A673 (cell line): ENCODE data around the gene BEST1. TPM values are rescaled to one million over a fixed set of nuclear protein-coding genes. Genes with fewer than 3 reads are reported as not detected.

ENCODE experiments used
- BruUV-seq: library from RNA; stranded (reverse); fragments of 400-500 nt; replicated peaks from 2 replicates; lab custom pipeline; 2021; lab: Mats Ljungman, UMichigan
- CTCF ChIA-PET: fragments of 300-600 bp; sonication (Branson Sonifier 250); formaldehyde crosslinking; loops from one replicate; lab custom pipeline; 2022; ENCODE audit warnings: antibody characterized with exemption; lab: Charles Lee
- POLR2A ChIA-PET: fragments of 300-600 bp; sonication (Branson Sonifier 250); formaldehyde crosslinking; loops from one replicate; lab custom pipeline; 2022; ENCODE audit warnings: antibody characterized with exemption; ENCODE audit not compliant: low non-redundant PET; lab: Charles Lee
- DNase-seq: peaks from one replicate; pipeline ENCODE4 v3.0.0-alpha.2; 2015; ENCODE audit warnings: low spot score
- H3K27ac ChIP-seq: fragments of 200-600 bp; sonication (generic); 2 replicates; pipeline ENCODE4 v1.5.1; 2016; ENCODE audit warnings: mixed run types, low read depth, mild to moderate bottlenecking, mixed read lengths, antibody characterized with exemption, low read length; ENCODE audit not compliant: poor library complexity, severe bottlenecking
- H3K27me3 ChIP-seq: fragments of 200-600 bp; sonication (generic); replicated peaks from 2 replicates; pipeline ENCODE4 v1.6.1; 2017; ENCODE audit warnings: mixed run types, low read depth, mild to moderate bottlenecking, mixed read lengths, antibody characterized with exemption, low read length; ENCODE audit not compliant: insufficient read depth, poor library complexity
- H3K36me3 ChIP-seq: fragments of 200-600 bp; sonication (generic); 2 replicates; pipeline ENCODE4 v1.6.1; 2016; ENCODE audit warnings: mixed run types, mild to moderate bottlenecking, mixed read lengths, antibody characterized with exemption, low read length; ENCODE audit not compliant: insufficient read depth, poor library complexity, severe bottlenecking
- H3K4me1 ChIP-seq: fragments of 200-600 bp; sonication (generic); 2 replicates; pipeline ENCODE4 v1.6.1; 2017; ENCODE audit warnings: mixed run types, mild to moderate bottlenecking, mixed read lengths, antibody characterized with exemption, low read length; ENCODE audit not compliant: insufficient read depth, poor library complexity, severe bottlenecking
- H3K4me3 ChIP-seq: fragments of 200-600 bp; sonication (generic); 2 replicates; pipeline ENCODE4 v1.5.1; 2016; ENCODE audit warnings: low read depth, mixed run types, mild to moderate bottlenecking, mixed read lengths, low read length; ENCODE audit not compliant: poor library complexity, severe bottlenecking
- H3K9me3 ChIP-seq: fragments of 200-600 bp; sonication (generic); 2 replicates; pipeline ENCODE4 v1.6.1; 2016; ENCODE audit warnings: mixed run types, low read depth, mild to moderate bottlenecking, mixed read lengths, antibody characterized with exemption, low read length; ENCODE audit not compliant: poor library complexity, severe bottlenecking
- EZH2 ChIP-seq: fragments of 200-600 bp; sonication (generic); IDR thresholded peaks from 2 replicates; pipeline ENCODE4 v1.6.1; 2017; ENCODE audit warnings: borderline replicate concordance, low read depth, mild to moderate bottlenecking, mixed read lengths, antibody characterized with exemption, low read length; ENCODE audit not compliant: poor library complexity, severe bottlenecking
- intact Hi-C: fragments of 100-400 bp; cut with micrococcal nuclease; formaldehyde crosslinking; loops from one replicate; pipeline ENCODE4 v1.10.0; 2022; ENCODE audit not compliant: unreplicated experiment
- total RNA-seq: library from RNA; stranded (reverse); gene quantifications from 2 replicates; pipeline ENCODE4 v1.2.3, GENCODE V29; 2021
- TF ChIP-seq, protein P1 (sequence below): fragments of 300-800, 200-600 bp; sonication (generic); conservative IDR thresholded peaks from 2 replicates; pipeline ENCODE4 v1.5.1; 2017; ENCODE audit warnings: low read depth, mild to moderate bottlenecking, antibody characterized with exemption, low read length, moderate library complexity, mixed read lengths

Gene BEST1
- total RNA-seq, 1 experiment from 2014 or later = 5.3 TPM

DNA sequence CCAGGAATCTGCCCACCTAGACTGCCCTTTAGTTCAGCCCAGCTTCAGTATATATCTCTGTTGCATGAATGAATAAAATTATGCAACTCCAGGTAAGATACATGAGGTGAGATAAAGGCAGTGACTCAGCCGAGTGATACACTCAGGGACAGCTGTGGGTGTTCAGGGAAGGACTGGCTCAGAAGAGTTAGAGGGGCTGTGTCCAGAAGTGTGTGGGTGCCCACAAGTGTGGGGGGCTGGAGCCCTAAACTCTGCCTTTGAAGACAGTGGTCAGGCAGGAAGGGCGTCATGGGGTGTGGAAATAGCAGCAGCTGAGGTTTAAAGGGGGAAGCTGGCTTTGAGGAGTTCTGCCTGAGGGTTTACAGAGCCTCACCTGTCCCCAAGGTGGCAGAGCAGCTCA is 9.0 kb downstream of the BEST1 start:
- no peak for DNase-seq
- Histone ChIP-seq H3K4me3 (no peak overlapping the region), H3K27me3 (no peaks in the 10 kb centered on the region), H3K27ac (no peak overlapping the region), H3K9me3 (no peaks in the 10 kb centered on the region), H3K36me3 (peaks cover 13% of the 10 kb centered on the region), H3K4me1 (peaks cover 11% of the 10 kb centered on the region)
- no TSS peak for BruUV-seq
- POLR2A ChIA-PET = no interaction called here
- CTCF ChIA-PET = no interaction called here
- intact Hi-C loops = no loop called here
- TF ChIP-seq, protein P1, sequence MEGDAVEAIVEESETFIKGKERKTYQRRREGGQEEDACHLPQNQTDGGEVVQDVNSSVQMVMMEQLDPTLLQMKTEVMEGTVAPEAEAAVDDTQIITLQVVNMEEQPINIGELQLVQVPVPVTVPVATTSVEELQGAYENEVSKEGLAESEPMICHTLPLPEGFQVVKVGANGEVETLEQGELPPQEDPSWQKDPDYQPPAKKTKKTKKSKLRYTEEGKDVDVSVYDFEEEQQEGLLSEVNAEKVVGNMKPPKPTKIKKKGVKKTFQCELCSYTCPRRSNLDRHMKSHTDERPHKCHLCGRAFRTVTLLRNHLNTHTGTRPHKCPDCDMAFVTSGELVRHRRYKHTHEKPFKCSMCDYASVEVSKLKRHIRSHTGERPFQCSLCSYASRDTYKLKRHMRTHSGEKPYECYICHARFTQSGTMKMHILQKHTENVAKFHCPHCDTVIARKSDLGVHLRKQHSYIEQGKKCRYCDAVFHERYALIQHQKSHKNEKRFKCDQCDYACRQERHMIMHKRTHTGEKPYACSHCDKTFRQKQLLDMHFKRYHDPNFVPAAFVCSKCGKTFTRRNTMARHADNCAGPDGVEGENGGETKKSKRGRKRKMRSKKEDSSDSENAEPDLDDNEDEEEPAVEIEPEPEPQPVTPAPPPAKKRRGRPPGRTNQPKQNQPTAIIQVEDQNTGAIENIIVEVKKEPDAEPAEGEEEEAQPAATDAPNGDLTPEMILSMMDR = no peak
- no peak for TF ChIP-seq EZH2

DNA sequence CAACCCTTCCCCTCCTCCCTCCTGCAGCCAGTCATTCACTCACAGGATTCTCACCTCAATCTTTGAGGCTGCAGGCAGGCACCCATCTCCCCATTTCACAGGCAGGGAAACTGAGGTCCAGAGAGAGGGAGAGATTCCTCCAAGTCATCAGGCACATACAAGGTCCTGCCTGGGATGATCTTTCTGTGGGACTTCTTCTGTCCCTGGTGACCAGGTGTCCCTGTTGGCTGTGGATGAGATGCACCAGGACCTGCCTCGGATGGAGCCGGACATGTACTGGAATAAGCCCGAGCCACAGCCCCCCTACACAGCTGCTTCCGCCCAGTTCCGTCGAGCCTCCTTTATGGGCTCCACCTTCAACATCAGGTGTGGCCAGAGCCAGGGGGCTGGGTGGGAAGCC is 9.5 kb downstream of the BEST1 start:
- Histone ChIP-seq H3K4me3 (no peak overlapping the region), H3K9me3 (no peaks in the 10 kb centered on the region), H3K27me3 (no peaks in the 10 kb centered on the region), H3K4me1 (peaks cover 16% of the 10 kb centered on the region), H3K36me3 (peaks cover 19% of the 10 kb centered on the region), H3K27ac (no peak overlapping the region)
- CTCF ChIA-PET = no interaction called here
- intact Hi-C loops = no loop called here
- no peak for TF ChIP-seq EZH2
- TF ChIP-seq, protein P1 = no peak
- DNase-seq = no peak
- BruUV-seq = no TSS peak
- POLR2A ChIA-PET = interaction anchor here (1.6 kb wide), 1 partner anchor 10 kb away, joined by 5 read pairs; no protein-coding TSS in a partner anchor

DNA sequence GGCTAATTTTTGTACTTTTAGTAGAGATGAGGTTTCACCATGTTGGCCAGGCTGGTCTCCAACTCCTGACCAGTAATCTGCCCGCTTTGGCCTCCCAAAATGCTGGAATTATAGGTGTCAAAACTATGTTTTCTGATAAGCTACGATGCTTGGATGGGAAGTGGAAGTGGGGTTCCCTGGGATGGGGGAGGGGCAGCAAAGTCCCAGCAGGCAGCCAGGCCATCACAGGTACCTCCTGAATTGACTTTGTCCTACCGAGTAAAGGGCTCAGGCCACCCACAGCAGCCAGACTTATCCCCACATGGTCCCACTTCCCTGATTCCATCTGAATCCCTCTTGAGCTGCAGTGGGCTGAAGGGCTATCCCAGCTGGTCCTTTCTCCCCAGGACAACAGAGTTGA is 10.4 kb downstream of the BEST1 start:
- no peaks in the 10 kb centered on the region for H3K9me3 ChIP-seq
- H3K27ac ChIP-seq = no peak overlapping the region
- peaks cover 27% of the 10 kb centered on the region for H3K36me3 ChIP-seq
- BruUV-seq = no TSS peak
- intact Hi-C loops = no loop called here
- peaks cover 16% of the 10 kb centered on the region for H3K4me1 ChIP-seq
- ChIA-PET CTCF (interaction anchor here (1.2 kb wide), 1 partner anchor 62 kb away, joined by 5 read pairs; no protein-coding TSS in a partner anchor), POLR2A (interaction anchor here (1.6 kb wide), 1 partner anchor 11 kb away, joined by 5 read pairs; no protein-coding TSS in a partner anchor)
- TF ChIP-seq, protein P1 = no peak
- TF ChIP-seq EZH2 = no peak
- no peaks in the 10 kb centered on the region for H3K27me3 ChIP-seq
- DNase-seq = no peak
- no peak overlapping the region for H3K4me3 ChIP-seq
